WTC11 (cell line): ENCODE measurements around the gene HCRTR1. TPM values are rescaled to one million over a fixed set of nuclear protein-coding genes. Genes with fewer than 3 reads are reported as not detected.

Experiments
- ATAC-seq: fragments of 200-7000 bp; cut with Tn5 transposase; 2 replicates; pipeline ENCODE4 v1.10.0; 2021; ENCODE audit warnings: mild to moderate bottlenecking, moderate library complexity
- CTCF ChIA-PET: fragments of 300-600 bp; sonication (Branson Sonifier 250); formaldehyde crosslinking; loops from one replicate; lab custom pipeline; 2021; ENCODE audit warnings: antibody characterized with exemption; lab: Charles Lee
- POLR2A ChIA-PET: fragments of 350-600 bp; sonication (Branson Sonifier 250); formaldehyde crosslinking; loops from one replicate; lab custom pipeline; 2021; ENCODE audit warnings: antibody characterized with exemption; lab: Charles Lee
- DNase-seq: peaks from one replicate; pipeline ENCODE4 v3.0.0; 2021; ENCODE audit warnings: low spot score
- H3K27ac Mint-ChIP-seq: 2 replicates; pipeline ENCODE4 v1.8.0; 2021; ENCODE audit warnings: mixed read lengths
- H3K27me3 Mint-ChIP-seq: 2 replicates; pipeline ENCODE4 v1.8.0; 2021; ENCODE audit warnings: low read depth, mild to moderate bottlenecking, moderate library complexity, mixed read lengths
- H3K36me3 Mint-ChIP-seq: 2 replicates; pipeline ENCODE4 v1.8.0; 2021; ENCODE audit warnings: mixed read lengths
- H3K4me1 Mint-ChIP-seq: 2 replicates; pipeline ENCODE4 v1.8.0; 2022; ENCODE audit warnings: mixed read lengths
- H3K4me3 Mint-ChIP-seq: 2 replicates; pipeline ENCODE4 v1.8.0; 2021; ENCODE audit warnings: mild to moderate bottlenecking, moderate library complexity, mixed read lengths
- H3K9me3 Mint-ChIP-seq: 2 replicates; pipeline ENCODE4 v1.8.0; 2021; ENCODE audit warnings: mixed read lengths
- IRF1 ChIP-seq: sonication (generic); formaldehyde crosslinking; IDR thresholded peaks from 2 replicates; pipeline ENCODE4 v1.8.0; 2023; ENCODE audit warnings: missing genetic modification reagents
- PRRX2 ChIP-seq: fragments of 250-450 bp; sonication (Bioruptor Pico); IDR thresholded peaks from 2 replicates; pipeline ENCODE4 v1.8.0; 2021; ENCODE audit warnings: mild to moderate bottlenecking
- SP1 ChIP-seq: sonication (generic); formaldehyde crosslinking; conservative IDR thresholded peaks from 2 replicates; pipeline ENCODE4 v1.8.1; 2022; ENCODE audit warnings: missing genetic modification reagents
- TP53 ChIP-seq: sonication (generic); formaldehyde crosslinking; IDR thresholded peaks from 2 replicates; pipeline ENCODE4 v1.8.1; 2023; ENCODE audit warnings: mild to moderate bottlenecking, missing genetic modification reagents
- ZBTB21 ChIP-seq: sonication (generic); formaldehyde crosslinking; IDR thresholded peaks from 2 replicates; pipeline ENCODE4 v1.8.1; 2023; ENCODE audit warnings: mild to moderate bottlenecking, missing genetic modification reagents, borderline replicate concordance
- ZNF121 ChIP-seq: sonication (generic); formaldehyde crosslinking; IDR thresholded peaks from 2 replicates; pipeline ENCODE4 v1.8.0; 2023; ENCODE audit warnings: missing genetic modification reagents
- ZNF138 ChIP-seq: sonication (generic); formaldehyde crosslinking; conservative IDR thresholded peaks from 2 replicates; pipeline ENCODE4 v1.8.1; 2022; ENCODE audit warnings: mild to moderate bottlenecking, moderate library complexity, missing genetic modification reagents
- ZNF317 ChIP-seq: sonication (generic); formaldehyde crosslinking; IDR thresholded peaks from 2 replicates; pipeline ENCODE4 v1.8.1; 2023; ENCODE audit warnings: low read depth, mild to moderate bottlenecking, moderate library complexity, missing genetic modification reagents, borderline replicate concordance
- ZNF532 ChIP-seq: fragments of 250-450 bp; sonication (Bioruptor Pico); IDR thresholded peaks from 2 replicates; pipeline ENCODE4 v1.9.0; 2021; ENCODE audit warnings: mild to moderate bottlenecking, borderline replicate concordance
- total RNA-seq: library from RNA; stranded (reverse); gene quantifications from 3 replicates; pipeline ENCODE4 v1.2.3, GENCODE V29; 2021
- TF ChIP-seq, protein P1 (sequence below): sonication (generic); formaldehyde crosslinking; IDR thresholded peaks from 2 replicates; pipeline ENCODE4 v1.8.0; 2023; ENCODE audit warnings: mild to moderate bottlenecking, missing genetic modification reagents
- TF ChIP-seq, protein P2 (sequence below): sonication (generic); formaldehyde crosslinking; IDR thresholded peaks from 2 replicates; pipeline ENCODE4 v1.8.0; 2023; ENCODE audit warnings: missing genetic modification reagents, mild to moderate bottlenecking, borderline replicate concordance
- TF ChIP-seq, protein P3 (sequence below): sonication (generic); formaldehyde crosslinking; IDR thresholded peaks from 2 replicates; pipeline ENCODE4 v1.8.1; 2023; ENCODE audit warnings: mild to moderate bottlenecking, moderate library complexity, missing genetic modification reagents
- TF ChIP-seq, protein P4 (sequence below): fragments of 200-600 bp; IDR thresholded peaks from 2 replicates; pipeline ENCODE4 v1.8.0; 2022; ENCODE audit warnings: antibody characterized with exemption

HCRTR1 gene
- total RNA-seq, 1 experiment from 2014 or later: 0.13 TPM

GRCh38 chr1:31621847-31622730, 4.6 kb downstream of the HCRTR1 start:
- DNase-seq (no peak), ATAC-seq (no peak)
- Mint-ChIP-seq H3K27ac (no peak overlapping the region), H3K4me1 (peaks cover 9% of the 10 kb centered on the region; the same call in 1 of the 2 replicates), H3K9me3 (no peaks in the 10 kb centered on the region), H3K4me3 (no peak overlapping the region), H3K36me3 (no peaks in the 10 kb centered on the region), H3K27me3 (peaks cover 11% of the 10 kb centered on the region)
- ChIA-PET POLR2A (no interaction called here), CTCF (no interaction called here)
- TF ChIP-seq TP53 (no peak), ZNF317 (CRISPR knock-in tag) (no peak)
- TF ChIP-seq, protein P1, sequence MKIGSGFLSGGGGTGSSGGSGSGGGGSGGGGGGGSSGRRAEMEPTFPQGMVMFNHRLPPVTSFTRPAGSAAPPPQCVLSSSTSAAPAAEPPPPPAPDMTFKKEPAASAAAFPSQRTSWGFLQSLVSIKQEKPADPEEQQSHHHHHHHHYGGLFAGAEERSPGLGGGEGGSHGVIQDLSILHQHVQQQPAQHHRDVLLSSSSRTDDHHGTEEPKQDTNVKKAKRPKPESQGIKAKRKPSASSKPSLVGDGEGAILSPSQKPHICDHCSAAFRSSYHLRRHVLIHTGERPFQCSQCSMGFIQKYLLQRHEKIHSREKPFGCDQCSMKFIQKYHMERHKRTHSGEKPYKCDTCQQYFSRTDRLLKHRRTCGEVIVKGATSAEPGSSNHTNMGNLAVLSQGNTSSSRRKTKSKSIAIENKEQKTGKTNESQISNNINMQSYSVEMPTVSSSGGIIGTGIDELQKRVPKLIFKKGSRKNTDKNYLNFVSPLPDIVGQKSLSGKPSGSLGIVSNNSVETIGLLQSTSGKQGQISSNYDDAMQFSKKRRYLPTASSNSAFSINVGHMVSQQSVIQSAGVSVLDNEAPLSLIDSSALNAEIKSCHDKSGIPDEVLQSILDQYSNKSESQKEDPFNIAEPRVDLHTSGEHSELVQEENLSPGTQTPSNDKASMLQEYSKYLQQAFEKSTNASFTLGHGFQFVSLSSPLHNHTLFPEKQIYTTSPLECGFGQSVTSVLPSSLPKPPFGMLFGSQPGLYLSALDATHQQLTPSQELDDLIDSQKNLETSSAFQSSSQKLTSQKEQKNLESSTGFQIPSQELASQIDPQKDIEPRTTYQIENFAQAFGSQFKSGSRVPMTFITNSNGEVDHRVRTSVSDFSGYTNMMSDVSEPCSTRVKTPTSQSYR: no peak
- TF ChIP-seq, protein P2, sequence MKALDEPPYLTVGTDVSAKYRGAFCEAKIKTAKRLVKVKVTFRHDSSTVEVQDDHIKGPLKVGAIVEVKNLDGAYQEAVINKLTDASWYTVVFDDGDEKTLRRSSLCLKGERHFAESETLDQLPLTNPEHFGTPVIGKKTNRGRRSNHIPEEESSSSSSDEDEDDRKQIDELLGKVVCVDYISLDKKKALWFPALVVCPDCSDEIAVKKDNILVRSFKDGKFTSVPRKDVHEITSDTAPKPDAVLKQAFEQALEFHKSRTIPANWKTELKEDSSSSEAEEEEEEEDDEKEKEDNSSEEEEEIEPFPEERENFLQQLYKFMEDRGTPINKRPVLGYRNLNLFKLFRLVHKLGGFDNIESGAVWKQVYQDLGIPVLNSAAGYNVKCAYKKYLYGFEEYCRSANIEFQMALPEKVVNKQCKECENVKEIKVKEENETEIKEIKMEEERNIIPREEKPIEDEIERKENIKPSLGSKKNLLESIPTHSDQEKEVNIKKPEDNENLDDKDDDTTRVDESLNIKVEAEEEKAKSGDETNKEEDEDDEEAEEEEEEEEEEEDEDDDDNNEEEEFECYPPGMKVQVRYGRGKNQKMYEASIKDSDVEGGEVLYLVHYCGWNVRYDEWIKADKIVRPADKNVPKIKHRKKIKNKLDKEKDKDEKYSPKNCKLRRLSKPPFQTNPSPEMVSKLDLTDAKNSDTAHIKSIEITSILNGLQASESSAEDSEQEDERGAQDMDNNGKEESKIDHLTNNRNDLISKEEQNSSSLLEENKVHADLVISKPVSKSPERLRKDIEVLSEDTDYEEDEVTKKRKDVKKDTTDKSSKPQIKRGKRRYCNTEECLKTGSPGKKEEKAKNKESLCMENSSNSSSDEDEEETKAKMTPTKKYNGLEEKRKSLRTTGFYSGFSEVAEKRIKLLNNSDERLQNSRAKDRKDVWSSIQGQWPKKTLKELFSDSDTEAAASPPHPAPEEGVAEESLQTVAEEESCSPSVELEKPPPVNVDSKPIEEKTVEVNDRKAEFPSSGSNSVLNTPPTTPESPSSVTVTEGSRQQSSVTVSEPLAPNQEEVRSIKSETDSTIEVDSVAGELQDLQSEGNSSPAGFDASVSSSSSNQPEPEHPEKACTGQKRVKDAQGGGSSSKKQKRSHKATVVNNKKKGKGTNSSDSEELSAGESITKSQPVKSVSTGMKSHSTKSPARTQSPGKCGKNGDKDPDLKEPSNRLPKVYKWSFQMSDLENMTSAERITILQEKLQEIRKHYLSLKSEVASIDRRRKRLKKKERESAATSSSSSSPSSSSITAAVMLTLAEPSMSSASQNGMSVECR (CRISPR knock-in tag): no peak
- TF ChIP-seq, protein P3, sequence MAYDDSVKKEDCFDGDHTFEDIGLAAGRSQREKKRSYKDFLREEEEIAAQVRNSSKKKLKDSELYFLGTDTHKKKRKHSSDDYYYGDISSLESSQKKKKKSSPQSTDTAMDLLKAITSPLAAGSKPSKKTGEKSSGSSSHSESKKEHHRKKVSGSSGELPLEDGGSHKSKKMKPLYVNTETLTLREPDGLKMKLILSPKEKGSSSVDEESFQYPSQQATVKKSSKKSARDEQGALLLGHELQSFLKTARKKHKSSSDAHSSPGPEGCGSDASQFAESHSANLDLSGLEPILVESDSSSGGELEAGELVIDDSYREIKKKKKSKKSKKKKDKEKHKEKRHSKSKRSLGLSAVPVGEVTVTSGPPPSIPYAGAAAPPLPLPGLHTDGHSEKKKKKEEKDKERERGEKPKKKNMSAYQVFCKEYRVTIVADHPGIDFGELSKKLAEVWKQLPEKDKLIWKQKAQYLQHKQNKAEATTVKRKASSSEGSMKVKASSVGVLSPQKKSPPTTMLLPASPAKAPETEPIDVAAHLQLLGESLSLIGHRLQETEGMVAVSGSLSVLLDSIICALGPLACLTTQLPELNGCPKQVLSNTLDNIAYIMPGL (CRISPR knock-in tag): no peak

GRCh38 chr1:31623365-31623764, 5.9 kb downstream of the HCRTR1 start:
- ATAC-seq (no peak), DNase-seq (no peak)
- ChIA-PET POLR2A (no interaction called here), CTCF (interaction anchor here (0.8 kb wide), 1 partner anchor 10 kb away, joined by 9 read pairs; no protein-coding TSS in a partner anchor)
- H3K9me3 Mint-ChIP-seq: no peaks in the 10 kb centered on the region
- H3K4me1 Mint-ChIP-seq: 0 out of 2 replicates have a peak, but pooled peaks cover 6% of the 10 kb centered on the region
- 0 out of 2 replicates have a peak, but pooled peaks cover 4% of the 10 kb centered on the region for H3K36me3 Mint-ChIP-seq
- H3K4me3 Mint-ChIP-seq: no peak overlapping the region
- H3K27me3 Mint-ChIP-seq: peaks cover 8% of the 10 kb centered on the region
- H3K27ac Mint-ChIP-seq: no peak overlapping the region
- TF ChIP-seq ZNF138 (CRISPR knock-in tag) (no peak), ZNF121 (CRISPR knock-in tag) (no peak), ZBTB21 (no peak), IRF1 (CRISPR knock-in tag) (no peak), PRRX2 (CRISPR knock-in tag) (no peak), SP1 (no peak), ZNF532 (CRISPR knock-in tag) (no peak)
- TF ChIP-seq, protein P4, sequence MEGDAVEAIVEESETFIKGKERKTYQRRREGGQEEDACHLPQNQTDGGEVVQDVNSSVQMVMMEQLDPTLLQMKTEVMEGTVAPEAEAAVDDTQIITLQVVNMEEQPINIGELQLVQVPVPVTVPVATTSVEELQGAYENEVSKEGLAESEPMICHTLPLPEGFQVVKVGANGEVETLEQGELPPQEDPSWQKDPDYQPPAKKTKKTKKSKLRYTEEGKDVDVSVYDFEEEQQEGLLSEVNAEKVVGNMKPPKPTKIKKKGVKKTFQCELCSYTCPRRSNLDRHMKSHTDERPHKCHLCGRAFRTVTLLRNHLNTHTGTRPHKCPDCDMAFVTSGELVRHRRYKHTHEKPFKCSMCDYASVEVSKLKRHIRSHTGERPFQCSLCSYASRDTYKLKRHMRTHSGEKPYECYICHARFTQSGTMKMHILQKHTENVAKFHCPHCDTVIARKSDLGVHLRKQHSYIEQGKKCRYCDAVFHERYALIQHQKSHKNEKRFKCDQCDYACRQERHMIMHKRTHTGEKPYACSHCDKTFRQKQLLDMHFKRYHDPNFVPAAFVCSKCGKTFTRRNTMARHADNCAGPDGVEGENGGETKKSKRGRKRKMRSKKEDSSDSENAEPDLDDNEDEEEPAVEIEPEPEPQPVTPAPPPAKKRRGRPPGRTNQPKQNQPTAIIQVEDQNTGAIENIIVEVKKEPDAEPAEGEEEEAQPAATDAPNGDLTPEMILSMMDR: no peak
- TF ChIP-seq, protein P1: no peak
